Fibroblast of lung (primary cell): Measurements from ENCODE around the gene OTUB2. TPM values are rescaled to one million over a fixed set of nuclear protein-coding genes. Genes with fewer than 3 reads are reported as not detected.

Experiments used
- DNase-seq, 2 donors: peaks; one replicate each; pipeline versions ENCODE4 v3.0.0 to v3.0.0-alpha.2; 2010; ENCODE audit warnings: low read depth in 2 of 2
- H2AFZ ChIP-seq: 2 replicates; pipeline ENCODE4 v1.5.1; 2012; ENCODE audit warnings: low read length, control low read depth, inconsistent platforms
- H3K27ac ChIP-seq: 2 replicates; pipeline ENCODE4 v1.5.1; 2011; ENCODE audit warnings: low read length, control low read depth; ENCODE audit not compliant: insufficient read depth
- H3K27me3 ChIP-seq: 2 replicates; pipeline ENCODE4 v1.5.1; 2011; ENCODE audit warnings: mild to moderate bottlenecking, low read length; ENCODE audit not compliant: control insufficient read depth, insufficient read depth
- H3K36me3 ChIP-seq: 2 replicates; pipeline ENCODE4 v1.5.1; 2011; ENCODE audit warnings: low read length; ENCODE audit not compliant: control insufficient read depth, insufficient read depth
- H3K4me1 ChIP-seq: 2 replicates; pipeline ENCODE4 v1.5.1; 2011; ENCODE audit warnings: low read length; ENCODE audit not compliant: control insufficient read depth, insufficient read depth; ENCODE audit errors: extremely low read depth
- H3K4me2 ChIP-seq: 2 replicates; pipeline ENCODE4 v1.5.1; 2011; ENCODE audit warnings: low read length, control low read depth; ENCODE audit not compliant: insufficient read depth; ENCODE audit errors: extremely low read depth
- H3K4me3 ChIP-seq, 4 experiments: fragments of 200-600 bp in 1 of 4; sonication (generic) in 1 of 4; replicated peaks in 1 of 4; 2 replicates each; pipeline ENCODE4 v1.5.1; 2011 to 2016; ENCODE audit warnings: low read length in 4 of 4, low read depth in 3 of 4, mild to moderate bottlenecking in 3 of 4, control low read depth in 2 of 4, inconsistent platforms in 1 of 4, mixed read lengths in 1 of 4; ENCODE audit not compliant: insufficient read depth in 1 of 4; ENCODE audit errors: control extremely low read depth in 1 of 4
- H3K79me2 ChIP-seq: 2 replicates; pipeline ENCODE4 v1.5.1; 2012; ENCODE audit warnings: mild to moderate bottlenecking, low read length, inconsistent platforms; ENCODE audit not compliant: control insufficient read depth, insufficient read depth
- H3K9ac ChIP-seq: 2 replicates; pipeline ENCODE4 v1.5.1; 2011; ENCODE audit warnings: mild to moderate bottlenecking, low read length, control low read depth; ENCODE audit not compliant: insufficient read depth
- H3K9me3 ChIP-seq: 2 replicates; pipeline ENCODE4 v1.5.1; 2012; ENCODE audit warnings: low read depth, low read length; ENCODE audit not compliant: control insufficient read depth, insufficient read depth
- H4K20me1 ChIP-seq: 2 replicates; pipeline ENCODE4 v1.5.1; 2011; ENCODE audit warnings: low read length; ENCODE audit not compliant: control insufficient read depth, insufficient read depth; ENCODE audit errors: extremely low read depth
- EZH2 ChIP-seq: IDR thresholded peaks from 2 replicates; pipeline ENCODE4 v1.5.1; 2012; ENCODE audit warnings: low read length, control low read depth, mild to moderate bottlenecking; ENCODE audit errors: missing control alignments
- polyA plus RNA-seq, 2 donors: library from polyadenylated mRNA; depleted of rRNA in 1 of 2; stranded (reverse) in 1 of 2; unstranded in 1 of 2; fragments of >200 nt; gene quantifications; 2 replicates each; pipeline ENCODE4 v1.2.1, GENCODE V29; 2011 to 2012; ENCODE audit warnings: missing spikeins in 1 of 2
- total RNA-seq: library from RNA; depleted of rRNA; stranded (reverse); fragments of >200 nt; gene quantifications from 2 replicates; pipeline ENCODE4 v1.2.1, GENCODE V29; 2014
- TF ChIP-seq, protein P1 (sequence below), 2 donors: IDR thresholded peaks in 1 of 2; conservative IDR thresholded peaks in 1 of 2; 1 replicate in 1 of 2; 2 replicates in 1 of 2; pipeline ENCODE4 v1.5.1; 2011 to 2012; ENCODE audit warnings: low read length in 2 of 2, control low read depth in 1 of 2, inconsistent platforms in 1 of 2, low read depth in 1 of 2, mild to moderate bottlenecking in 1 of 2

The OTUB2 gene
- total and polyA plus RNA-seq, 2 donors (not counting 1 experiment from before 2014, with no cell fraction given) = 1.3 to 2.3 TPM

DNA sequence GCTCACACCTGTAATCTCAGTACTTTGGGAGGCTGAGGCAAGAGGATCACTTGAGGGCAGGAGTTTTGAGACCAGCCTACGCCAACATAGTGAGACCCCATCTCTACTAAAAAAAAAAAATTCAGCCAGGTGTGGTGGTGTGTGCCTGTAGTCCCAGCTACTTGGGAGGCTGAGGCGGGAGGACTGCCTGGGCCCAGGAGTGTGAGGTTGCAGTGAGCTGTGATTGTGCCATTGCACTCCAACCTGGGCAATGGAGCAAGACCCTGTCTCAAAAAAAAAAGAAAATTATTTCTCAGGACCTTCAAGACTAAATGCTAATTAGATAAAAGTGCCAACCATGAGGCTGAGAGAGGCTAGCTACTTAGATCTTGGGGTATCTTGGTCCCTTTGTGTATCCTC is 23.5 kb downstream of the OTUB2 start:
- no peaks in the 10 kb centered on the region for H3K79me2 ChIP-seq
- no peak overlapping the region for H3K9ac ChIP-seq
- no peaks in the 10 kb centered on the region for H3K9me3 ChIP-seq
- no peak overlapping the region for H3K27ac ChIP-seq
- H3K4me3 ChIP-seq = no peak overlapping the region
- TF ChIP-seq, protein P1, sequence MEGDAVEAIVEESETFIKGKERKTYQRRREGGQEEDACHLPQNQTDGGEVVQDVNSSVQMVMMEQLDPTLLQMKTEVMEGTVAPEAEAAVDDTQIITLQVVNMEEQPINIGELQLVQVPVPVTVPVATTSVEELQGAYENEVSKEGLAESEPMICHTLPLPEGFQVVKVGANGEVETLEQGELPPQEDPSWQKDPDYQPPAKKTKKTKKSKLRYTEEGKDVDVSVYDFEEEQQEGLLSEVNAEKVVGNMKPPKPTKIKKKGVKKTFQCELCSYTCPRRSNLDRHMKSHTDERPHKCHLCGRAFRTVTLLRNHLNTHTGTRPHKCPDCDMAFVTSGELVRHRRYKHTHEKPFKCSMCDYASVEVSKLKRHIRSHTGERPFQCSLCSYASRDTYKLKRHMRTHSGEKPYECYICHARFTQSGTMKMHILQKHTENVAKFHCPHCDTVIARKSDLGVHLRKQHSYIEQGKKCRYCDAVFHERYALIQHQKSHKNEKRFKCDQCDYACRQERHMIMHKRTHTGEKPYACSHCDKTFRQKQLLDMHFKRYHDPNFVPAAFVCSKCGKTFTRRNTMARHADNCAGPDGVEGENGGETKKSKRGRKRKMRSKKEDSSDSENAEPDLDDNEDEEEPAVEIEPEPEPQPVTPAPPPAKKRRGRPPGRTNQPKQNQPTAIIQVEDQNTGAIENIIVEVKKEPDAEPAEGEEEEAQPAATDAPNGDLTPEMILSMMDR (conservative IDR thresholded peaks at IDR 0.05 in 1 of 2, IDR thresholded peaks at IDR 0.05 in 1 of 2; ENCODE audit: low read depth in 1 of 2, low read length in 2 of 2) = no peak
- TF ChIP-seq EZH2 = no peak
- H4K20me1 ChIP-seq = no peaks in the 10 kb centered on the region
- no peak for DNase-seq
- H3K4me2 ChIP-seq = no peak overlapping the region
- H3K36me3 ChIP-seq = peaks cover 31% of the 10 kb centered on the region
- no peaks in the 10 kb centered on the region for H3K4me1 ChIP-seq
- no peaks in the 10 kb centered on the region for H3K27me3 ChIP-seq
- H2AFZ ChIP-seq = no peak overlapping the region

DNA sequence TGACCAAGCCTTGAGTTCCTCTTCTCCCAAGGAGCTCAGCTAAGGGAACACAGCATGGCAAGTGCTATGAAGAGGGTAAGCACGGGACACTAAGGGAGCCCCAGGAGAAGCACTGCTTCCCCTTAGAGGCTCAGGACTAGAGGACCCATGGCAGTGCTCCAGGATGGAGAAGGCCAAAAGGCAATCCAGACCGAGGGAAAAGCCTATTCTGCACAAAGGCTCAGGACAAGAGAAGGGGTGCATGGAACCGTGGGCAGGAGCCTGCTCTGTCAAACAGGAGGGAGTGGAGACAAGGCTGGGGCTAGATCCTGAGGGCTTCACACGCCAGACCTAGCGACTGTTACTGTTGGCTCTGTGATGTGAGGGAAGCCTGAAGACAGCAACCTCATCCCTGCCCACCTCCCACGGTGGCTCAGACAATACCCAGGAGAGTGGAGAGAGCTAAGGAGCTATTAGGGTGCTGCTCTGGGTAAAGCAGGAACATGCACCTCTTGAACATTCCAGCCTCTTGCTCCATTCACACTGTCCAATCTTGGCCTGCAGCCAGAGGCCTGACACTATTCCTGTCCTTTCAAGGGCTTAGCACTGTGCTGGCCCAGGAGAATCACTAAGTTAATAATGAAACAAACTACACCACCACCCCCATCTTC is 24.2 kb downstream of the OTUB2 start:
- Histone ChIP-seq H3K9ac (no peak overlapping the region), H2AFZ (no peak overlapping the region), H3K36me3 (peaks cover 33% of the 10 kb centered on the region), H3K9me3 (no peaks in the 10 kb centered on the region), H3K79me2 (no peaks in the 10 kb centered on the region), H3K4me1 (no peaks in the 10 kb centered on the region), H3K4me3 (no peak overlapping the region), H4K20me1 (no peaks in the 10 kb centered on the region), H3K27me3 (no peaks in the 10 kb centered on the region), H3K27ac (no peak overlapping the region), H3K4me2 (no peak overlapping the region)
- TF ChIP-seq EZH2 = no peak
- DNase-seq = no peak

DNA sequence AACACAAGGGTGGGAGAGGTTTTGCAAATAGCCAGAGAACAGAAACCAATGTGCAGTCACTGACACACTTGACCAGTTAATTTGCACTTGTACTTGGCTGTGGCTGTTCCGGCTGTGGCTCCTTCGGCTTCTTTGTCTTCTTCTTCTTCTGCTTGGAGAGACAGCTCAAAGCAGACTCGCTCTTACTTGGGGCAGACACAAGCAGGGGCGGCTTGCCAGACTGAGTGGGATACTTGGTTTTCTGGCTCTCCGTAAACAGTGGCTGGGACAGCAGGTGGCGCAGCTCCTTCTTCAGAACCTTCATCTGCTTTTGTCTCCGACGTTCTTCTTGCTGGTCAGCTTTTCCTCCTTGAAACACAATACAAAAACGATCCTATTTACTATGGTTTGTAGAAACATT is 25.0 kb downstream of the OTUB2 start:
- no peaks in the 10 kb centered on the region for H3K79me2 ChIP-seq
- no peak overlapping the region for H2AFZ ChIP-seq
- peaks cover 31% of the 10 kb centered on the region for H3K36me3 ChIP-seq
- no peaks in the 10 kb centered on the region for H3K4me1 ChIP-seq
- H3K9me3 ChIP-seq = no peaks in the 10 kb centered on the region
- H3K27ac ChIP-seq = no peak overlapping the region
- peak; percentile 49 to 63 for DNase-seq
- TF ChIP-seq, protein P1 (conservative IDR thresholded peaks at IDR 0.05 in 1 of 2, IDR thresholded peaks at IDR 0.05 in 1 of 2; ENCODE audit: low read depth in 1 of 2, low read length in 2 of 2) = peak; percentile 34 to 51
- no peak for TF ChIP-seq EZH2
- H3K4me3 ChIP-seq = no peak overlapping the region
- no peak overlapping the region for H3K4me2 ChIP-seq
- H3K9ac ChIP-seq = no peak overlapping the region
- H4K20me1 ChIP-seq = no peaks in the 10 kb centered on the region
- no peaks in the 10 kb centered on the region for H3K27me3 ChIP-seq
